ENCODE measurements around the gene RASGRF2.

RASGRF2 gene

DNA sequence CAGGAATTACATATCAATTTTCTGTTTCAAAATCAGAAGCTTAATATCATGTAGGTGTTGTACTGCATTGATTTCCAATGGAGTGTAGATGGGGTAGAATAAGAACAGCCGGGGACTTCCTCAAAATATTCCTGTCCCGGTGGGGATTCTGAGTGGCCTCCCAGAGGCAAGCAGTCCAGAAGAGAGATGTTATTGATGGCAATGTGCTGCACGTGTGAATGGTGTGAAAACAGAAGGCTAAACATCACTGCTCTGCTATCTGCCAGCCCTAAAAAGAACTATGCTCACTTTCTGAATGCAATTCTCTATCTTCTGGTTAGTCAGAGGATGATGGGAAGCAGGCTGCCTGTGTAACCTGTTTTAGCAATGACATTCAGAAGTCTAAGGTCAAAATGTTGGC lies 181.9 kb downstream of the RASGRF2 start:
- no peak for DNase-seq

DNA sequence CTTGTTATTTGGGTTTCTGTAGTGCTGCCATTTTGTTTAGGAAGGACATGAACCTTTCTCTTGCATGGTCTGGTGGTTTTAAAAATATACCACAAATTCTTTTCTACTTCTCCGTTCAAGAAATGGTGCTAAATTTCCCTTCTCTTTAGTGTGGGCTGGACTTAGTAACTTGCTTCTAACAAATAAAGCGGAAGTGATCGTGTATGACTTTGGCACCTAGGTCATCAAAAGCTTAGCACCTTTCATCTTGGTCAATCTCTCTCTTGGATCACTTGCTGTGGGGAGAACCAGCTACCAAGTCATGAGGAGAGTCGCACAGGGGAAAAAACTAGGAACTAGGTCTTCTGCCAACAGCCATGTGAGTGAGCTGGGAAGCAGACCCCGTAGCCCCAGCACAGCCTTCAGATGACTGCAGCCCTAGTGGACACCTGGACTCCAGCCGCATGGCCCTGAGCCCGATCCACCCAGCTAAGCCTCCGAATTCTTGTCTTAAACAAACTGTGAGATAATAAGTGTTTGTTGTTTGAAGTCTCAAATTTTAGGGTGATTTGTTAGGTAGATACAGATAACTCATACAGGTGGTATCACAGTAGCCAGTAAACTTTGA lies 185.3 kb downstream of the RASGRF2 start:
- DNase-seq: no peak

DNA sequence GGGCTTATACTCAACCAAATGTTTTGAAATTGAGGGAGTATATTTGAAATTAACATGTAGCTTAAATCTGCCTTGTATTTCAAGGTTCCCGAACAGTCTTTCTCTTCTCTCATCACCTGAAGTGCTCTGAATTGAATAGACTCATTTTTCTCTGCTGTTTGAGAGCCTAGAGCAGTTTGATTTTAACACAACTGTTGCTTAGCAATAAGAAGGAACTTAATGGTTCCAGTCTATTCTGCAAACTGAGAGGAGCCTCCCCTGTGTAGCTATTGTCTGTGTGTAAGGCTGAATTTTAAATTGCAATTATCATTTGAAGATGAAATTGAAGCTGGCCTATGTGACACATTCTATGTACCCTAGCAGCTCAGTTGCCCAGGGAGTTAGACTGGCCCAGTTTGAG lies 185.9 kb downstream of the RASGRF2 start:
- DNase-seq: no peak

DNA sequence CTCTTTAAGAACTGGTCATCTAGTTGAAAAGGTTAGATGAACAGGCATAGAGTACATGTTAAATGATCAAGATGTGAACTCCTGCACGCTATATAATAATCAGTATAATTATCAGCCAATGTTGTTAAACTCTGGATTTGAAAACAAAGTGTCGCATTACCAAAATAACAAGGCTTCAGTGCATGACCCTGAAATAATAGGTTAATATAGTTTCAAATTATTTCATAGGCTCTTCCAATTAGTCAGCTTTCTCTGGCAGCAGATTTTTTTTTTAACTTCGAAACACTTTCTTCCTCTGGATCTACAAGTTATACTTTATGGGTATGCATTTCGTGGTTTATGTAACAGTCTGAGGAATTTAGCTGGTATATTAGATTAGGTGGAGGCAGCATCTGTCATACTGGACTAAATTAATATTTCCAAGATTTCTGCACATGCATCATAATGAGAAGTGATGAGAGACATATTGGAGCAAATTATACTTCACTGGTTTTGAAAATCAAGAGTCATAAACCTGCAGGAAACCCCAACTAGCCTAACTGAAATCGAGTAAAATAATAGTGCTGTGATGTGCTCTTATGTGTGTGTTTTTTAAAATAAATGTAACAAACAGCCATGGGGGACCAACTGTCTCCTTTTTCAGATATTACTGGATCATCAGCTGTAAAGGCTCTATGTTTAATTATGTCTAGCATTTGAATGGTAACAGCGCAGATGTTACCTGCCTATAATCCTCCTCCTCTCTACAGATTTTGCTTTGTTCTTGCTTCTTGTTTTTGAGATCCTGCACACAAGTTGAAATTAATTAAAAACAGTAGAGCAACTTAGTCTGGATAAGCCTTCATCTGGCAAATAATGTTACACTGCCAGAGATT lies 187.1 kb downstream of the RASGRF2 start:
- no peak for DNase-seq

DNA sequence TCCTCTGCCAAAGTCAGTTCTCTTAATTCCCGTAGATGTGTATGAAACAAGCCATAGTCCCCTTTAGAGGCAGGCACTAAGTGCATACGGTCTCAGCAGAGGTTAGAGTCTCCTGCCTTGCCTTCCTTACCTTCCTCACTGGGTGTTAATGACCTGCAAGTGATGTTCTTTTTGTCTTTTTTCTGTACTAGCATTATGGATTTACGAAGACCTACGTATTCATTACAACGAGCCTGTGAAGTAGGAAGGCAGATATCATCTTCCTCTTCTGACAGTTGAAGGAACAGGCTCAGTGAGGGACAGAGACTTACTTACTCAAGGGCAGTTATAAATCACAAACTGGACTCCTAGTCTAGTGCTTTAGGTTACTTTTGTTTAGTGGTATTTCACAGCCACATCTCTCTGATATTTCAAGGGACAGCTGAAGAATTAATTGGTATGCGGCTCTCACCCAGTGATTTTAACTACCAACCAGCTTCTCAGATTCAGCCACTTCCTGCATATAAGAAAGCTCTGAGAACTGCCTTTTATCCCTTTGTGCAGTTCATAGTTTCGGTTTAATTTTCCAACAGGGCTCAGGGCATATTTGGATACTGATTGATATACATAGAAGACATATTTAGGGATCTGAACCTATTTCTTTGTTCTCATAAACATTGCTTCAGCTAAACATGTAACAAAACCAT lies 187.9 kb downstream of the RASGRF2 start:
- no peak for DNase-seq

DNA sequence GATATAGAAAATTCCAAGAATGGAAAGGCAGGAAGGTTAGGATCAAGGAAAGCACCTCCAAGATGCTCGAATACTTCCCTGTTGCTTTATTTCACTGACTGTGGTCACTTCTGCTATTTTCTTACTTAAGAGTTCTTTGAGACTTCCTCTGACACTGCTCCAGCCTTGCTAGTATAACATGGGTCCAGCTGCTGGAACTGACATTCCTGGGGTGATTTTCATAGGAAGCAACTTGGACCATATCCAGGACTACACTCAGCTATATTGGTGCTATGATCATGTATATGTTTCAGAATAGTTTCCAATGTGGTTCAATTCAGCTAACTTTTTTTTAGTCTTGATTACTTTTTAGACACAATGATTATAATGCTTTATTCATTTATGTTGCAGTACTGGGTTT lies 191.4 kb downstream of the RASGRF2 start:
- DNase-seq: no peak

DNA sequence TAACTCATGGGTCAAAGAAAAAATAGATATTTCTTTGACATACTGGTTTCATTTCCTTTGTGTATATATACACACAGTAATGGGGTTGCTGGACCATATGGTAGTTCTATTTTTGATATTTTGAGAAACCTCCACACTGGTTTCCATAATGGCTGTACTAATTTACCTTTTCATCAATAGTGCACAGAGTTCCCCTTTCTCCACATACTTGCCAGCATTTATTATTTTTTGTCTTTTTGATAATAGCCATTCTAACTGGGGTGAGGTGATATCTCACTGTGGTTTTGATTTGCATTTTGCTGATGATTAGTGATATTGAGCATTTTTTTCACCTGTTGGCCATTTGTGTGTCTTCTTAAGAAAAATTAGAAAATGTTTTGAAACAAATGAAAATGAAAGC lies 194.6 kb downstream of the RASGRF2 start:
- DNase-seq: no peak

DNA sequence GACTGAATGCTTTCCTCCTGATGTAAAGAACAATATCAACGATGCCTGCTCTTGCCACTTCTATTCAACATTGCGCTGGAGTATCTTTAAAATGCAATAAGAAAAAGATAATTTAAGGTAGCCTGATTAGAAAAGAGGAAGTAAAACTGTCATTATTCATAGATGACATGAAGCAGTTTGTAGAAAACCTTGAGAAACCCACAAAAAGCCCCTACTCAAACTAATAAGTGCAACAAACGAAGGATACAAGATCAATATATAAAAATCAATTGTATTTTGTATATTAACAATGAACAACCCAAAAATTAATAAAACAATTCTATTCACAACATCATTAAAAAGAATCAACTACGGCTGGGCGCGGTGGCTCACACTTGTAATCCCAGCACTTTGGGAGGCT lies 196.6 kb downstream of the RASGRF2 start:
- no peak for DNase-seq

DNA sequence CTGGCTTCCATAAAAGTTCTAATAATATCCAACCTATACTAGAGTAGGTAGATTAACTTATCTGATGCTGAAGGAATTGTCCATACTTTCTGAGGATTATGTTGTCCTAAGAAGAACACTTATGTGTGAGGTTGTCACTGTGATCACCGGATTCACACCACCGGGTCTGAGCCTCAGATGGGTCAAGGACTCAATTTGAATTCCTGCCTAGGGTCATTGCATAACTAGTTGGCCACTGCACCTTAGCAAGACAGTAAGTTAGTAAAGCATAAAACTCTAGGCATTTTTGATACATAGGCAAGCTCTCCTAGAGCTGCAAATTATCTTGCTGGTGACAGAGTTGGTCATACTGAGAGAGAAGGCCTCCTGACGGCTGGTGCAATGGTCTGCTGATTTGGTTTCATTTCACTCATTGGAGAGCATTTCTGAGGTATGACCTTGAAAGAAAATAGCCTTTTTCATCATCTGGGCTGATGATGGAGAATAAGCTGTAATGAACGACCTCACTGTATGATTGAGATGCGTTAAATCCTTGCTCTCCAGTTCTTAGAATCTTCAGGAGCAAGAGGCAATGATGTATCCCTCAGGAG lies 200.9 kb downstream of the RASGRF2 start:
- no peak for DNase-seq

DNA sequence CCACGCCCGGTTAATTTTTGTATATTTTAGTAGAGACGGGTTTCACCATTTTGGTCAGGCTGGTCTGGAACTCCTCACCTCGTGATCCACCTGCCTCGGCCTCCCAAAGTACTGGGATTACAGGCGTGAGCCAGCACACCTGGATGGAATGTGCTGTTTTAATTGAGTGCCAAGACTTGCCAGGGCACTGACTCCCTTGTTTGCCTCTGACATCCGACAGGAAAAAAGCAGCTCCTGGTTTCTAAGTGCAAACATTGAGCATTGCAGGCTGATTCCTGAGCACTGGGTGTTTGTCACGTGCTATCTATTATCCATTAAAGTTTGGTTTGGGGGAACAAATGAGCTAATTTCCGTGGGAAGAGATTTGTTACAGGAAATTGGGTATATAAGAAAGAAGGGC lies 202.3 kb downstream of the RASGRF2 start:
- no peak for DNase-seq

DNA sequence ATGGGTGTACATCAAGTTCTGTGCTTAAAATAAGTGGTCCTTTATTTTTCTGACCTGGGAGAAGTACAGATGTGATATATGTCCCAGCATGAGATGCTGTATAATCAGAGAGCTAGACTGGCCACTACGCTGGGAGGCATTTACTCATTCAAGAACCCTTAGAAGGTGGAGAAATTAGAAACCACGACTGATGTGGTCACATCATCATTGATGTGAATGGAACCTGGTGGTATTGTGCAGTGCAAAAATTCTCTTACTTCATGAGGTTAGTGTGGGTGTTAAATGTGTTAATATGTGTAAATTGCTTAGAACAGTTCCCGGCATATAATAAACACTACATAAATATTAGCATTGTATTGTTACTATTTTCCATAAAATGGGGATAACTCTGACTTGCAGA lies 203.5 kb downstream of the RASGRF2 start:
- DNase-seq: no peak

DNA sequence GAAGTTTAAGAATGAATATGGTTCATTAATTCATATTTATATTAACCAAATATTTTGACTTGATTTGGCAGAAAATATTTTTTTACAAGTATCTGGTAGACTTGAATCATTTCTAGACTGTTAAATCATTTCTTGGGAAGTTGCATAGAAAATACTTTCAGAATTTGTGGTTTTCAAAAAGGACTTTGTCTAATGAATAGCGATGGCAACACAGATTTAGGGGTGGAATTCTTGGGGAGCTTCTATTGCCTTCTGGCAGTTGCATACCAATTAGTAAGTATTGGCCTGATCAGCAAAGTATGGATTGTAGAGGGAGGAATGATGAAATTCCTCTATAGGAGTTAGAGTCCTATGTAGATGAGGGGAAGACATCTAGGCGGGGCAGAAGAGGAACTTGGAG lies 204.3 kb downstream of the RASGRF2 start:
- no peak for DNase-seq

DNA sequence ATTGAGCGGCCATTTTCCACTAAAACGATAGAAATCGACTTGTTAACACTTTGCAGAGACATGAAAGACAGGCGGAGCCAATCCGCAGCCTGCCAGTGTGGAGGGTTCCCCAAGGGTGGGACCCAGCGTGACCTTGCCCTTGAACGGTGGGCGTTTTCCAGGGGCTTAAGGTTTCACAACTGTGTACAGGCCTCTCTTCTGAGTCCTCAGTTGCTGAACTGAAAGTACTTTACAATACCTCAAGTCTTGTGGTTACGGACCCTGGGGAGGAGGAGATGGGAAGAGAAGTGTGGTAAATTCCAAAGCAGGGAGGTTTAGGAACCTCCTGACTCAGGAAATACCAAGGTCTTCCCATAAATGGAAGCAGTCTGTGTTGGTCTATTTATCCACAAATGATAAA lies 204.8 kb downstream of the RASGRF2 start:
- DNase-seq: no peak

DNA sequence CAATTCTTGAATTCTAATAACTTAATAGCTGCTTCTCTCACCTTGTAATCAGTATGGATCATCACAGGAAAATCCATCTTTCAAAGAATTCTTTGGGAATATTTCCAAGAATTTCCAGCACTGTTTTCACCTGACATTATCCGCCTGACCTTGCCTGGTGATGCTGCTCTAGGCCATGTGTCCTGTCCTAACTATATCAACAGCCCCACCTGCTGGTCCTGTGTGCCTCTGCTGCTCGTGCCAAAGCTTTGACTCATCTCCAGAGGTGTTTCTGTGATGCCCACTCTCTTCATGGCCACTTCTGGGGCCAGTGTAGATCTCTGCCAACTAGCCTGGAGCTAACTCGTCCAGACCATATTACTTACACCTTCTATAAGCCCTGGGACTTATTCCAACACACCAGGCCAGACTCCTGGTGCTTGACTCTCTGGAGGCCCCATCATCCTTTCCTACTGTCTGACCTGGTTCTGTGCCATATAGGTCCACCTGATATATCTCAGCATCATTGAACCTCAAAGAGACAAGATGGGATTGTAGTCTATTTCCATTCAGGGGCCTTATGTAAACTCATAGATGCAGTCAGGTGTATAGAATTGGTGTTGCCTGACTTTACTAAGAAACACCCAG lies 205.4 kb downstream of the RASGRF2 start:
- DNase-seq: peak; percentile 35

DNA sequence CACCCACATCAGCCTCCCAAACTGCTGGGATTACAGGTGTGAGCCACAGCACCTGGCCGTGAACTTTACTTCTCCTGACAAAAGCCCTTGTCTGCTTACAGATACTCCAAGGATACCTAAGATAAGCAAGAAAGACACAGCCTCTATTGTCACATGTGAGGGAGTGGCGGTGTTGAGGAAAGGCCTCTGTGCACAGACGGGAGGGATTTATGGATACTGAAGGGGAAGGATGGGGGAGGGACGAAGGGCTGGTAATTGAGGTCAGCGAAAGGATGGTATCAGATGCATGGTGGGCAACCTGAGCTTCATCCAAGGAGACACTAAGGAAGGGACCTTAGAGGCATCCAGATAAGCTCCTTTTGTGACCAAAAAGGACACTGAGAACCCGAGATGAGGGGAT lies 206.3 kb downstream of the RASGRF2 start:
- DNase-seq: no peak

DNA sequence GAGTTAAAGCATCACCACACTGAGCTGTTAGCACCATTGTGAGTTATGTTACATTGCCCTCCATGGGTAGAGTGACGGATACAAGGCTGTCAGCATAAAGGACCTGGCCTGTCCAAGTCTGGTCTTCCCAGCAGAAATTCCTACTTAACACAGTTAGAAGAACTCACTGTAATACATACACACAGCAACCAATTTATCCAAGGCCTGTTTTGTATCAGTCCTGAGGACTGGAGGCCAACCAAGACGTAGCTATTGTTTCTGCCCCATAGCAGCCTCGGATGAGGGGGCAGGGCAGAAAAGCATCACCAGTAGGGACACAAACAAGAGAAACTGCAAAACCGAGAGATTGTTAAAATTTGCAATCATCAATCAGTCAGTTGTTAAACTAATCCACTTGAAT lies 206.9 kb downstream of the RASGRF2 start:
- DNase-seq: no peak

DNA sequence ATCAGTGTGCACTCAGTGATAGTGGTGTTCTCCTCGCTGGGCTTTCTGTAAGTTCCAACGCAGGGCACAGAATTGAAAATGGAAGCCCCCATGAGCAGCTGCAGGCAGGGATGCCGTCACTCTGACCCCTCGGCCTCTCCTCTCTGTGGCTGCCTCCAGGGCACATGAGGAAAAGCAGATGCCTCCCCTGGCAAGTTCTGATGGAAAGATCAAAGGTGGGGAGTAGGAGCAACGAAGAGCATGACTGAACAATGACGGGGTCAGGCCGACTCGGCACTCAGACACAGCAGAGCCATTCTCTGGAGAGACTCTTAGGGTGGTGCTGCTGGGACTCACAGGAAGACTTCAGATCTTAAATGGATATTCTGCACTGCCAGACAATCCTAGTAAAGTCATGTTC lies 207.4 kb downstream of the RASGRF2 start:
- no peak for DNase-seq

DNA sequence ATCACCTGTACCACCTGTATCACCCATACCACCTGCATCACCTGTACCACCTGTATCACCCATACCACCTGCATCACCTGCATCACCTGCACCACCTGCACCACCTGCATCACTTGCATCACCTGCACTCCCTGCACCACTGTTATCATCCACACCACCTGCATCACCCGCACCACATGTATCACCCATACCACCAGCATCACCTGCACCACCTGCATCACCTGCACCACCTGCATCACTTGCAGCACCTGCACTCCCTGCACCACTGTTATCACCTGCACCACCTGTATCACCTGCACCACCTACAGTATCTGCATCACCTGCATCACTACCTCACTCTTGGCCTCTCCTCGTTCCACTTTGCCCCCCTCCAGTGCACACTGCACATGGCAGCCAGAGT lies 209.8 kb downstream of the RASGRF2 start:
- no peak for DNase-seq

DNA sequence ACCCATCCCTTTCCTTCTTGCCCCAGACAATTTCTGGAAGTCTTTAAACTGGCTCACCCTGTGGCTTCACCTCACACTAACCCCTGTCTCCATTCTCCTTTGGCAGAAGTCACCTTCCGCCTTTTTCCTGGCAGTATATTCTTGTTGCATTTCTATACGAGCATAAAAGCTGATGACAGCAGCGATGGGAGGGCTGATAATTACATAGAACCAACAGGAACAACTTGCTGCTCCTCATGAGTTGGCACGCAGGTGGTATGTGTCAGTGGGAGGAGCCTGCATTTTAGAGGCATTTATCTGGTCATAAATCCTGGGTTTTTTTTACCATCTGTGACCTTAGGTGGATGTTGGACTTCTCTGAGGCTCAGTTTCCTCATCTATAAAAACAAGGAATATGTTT lies 211.6 kb downstream of the RASGRF2 start:
- no peak for DNase-seq

DNA sequence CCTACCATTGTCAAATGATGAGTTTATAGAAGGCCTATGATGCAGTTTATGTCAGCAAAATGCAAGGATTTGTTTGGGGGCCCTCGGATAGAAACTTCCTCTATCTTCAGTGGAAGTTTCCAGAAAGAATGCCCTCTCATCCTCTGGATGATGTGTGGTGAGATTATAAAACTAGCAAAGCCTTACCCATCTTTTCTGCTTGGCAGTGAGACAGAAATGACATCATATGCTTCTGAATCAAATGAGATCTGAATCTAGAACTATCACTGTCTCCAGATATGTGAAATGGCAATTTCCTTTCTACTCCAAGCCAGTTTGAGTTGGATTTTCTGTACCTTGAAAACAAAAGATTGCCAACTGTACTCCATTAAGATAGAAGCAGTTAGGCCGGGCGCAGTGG lies 212.5 kb downstream of the RASGRF2 start:
- DNase-seq: no peak

DNA sequence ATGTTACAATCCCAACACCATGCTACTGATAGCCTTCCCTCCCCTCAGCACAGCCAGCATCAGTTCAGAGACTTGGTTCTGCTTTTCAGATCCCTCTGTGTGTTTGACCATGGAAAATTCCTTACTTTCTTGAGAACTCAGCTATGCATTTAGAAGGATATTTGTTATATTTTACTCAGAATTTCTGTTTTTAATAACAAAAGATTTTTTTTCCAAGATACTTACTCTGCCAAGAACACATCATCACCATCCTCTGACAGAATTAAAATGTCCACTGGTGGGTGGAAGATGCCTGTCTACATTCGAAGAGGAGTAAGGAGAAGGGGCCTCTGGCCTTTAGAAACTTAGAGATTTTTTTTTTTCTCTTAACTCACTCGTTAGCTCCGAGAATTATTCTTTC lies 216.9 kb downstream of the RASGRF2 start:
- DNase-seq: no peak

DNA sequence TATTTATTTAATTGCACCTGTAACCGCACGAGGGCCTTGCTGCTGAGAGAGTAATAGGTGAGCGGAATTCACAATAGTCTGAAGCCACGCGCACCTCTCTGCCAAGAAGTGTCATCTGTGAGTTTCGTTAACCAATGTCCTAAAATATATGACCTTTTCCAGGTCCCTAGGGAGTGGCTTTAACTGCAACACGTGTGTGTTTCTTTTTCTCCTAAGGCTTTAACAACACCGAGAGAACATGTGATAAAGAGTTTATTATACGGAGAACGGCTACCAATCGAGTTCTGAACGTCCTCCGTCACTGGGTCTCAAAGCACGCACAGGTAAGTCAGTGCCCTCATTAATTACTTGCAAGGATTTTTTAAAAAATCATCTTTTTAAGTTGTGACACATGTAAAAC lies 219.8 kb downstream of the RASGRF2 start:
- no peak for DNase-seq

DNA sequence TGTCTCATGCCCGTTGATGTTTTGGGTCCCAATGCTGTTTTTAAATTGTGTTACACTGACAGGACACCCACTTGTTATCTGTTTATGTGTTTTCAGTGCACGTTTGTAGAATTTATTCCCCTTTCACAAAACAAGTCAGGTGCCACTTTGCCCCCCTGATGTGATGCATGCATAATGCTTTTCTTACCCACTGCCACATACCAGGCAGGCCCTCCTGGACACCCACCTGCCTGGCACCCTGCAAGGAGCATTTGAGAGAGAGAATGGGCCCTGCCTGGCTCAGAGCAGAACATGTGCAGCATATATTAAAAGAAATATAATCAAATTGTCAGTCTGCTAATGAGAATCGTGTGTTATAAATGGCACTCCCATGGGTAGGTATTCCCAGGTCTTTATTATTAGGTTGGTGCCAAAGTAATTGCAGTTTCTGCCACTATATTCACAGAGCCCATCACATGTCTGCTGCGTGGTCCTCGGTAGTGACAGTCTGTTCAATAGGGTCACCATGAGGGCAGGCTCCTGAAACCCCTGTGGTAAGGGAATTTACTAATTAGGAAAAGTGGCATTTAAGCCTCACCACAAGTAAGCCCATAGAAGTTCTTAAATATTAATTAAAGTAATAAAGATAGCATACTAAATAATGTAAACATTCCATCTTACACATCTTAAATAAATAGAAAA lies 220.8 kb downstream of the RASGRF2 start:
- DNase-seq: no peak
